Vein endothelial cell (primary cell): ENCODE measurements around the gene SVBP. TPM values are rescaled to one million over a fixed set of nuclear protein-coding genes. Genes with fewer than 3 reads are reported as not detected.

ENCODE experiments used
- total RNA-seq: library from RNA; depleted of rRNA; stranded (reverse); fragments of >200 nt; gene quantifications from 2 replicates; pipeline ENCODE4 v1.2.3, GENCODE V29; 2012

Gene SVBP
- 17.6 and 25.2 TPM in 2 replicates for total RNA-seq

GRCh38 chr1:42816585-42817439 lies at the start of gene SVBP, which contains the start of gene ERMAP:
TSS of gene SVBP (minus strand) at chr1:42817397. CDS start at chr1:42816544, 853 bp downstream.
TSS of gene ERMAP (plus strand) at chr1:42817122. CDS start at chr1:42830449, 13,327 bp downstream.

GRCh38 chr1:42846257-42847110 lies 29.3 kb upstream of the SVBP start, which contains the start of gene ZNF691:
TSS of gene ZNF691 (plus strand) at chr1:42846613. CDS start at chr1:42849659, 3,046 bp downstream.

GRCh38 chr1:42784946-42785693 lies 32.1 kb downstream of the SVBP start, which contains the start of gene TMEM269:
TSS of gene TMEM269 (plus strand) at chr1:42784991. CDS start at chr1:42789894, 4,903 bp downstream.

GRCh38 chr1:42766741-42767509 lies 50.3 kb downstream of the SVBP start, which contains the start of the genes C1orf50 and P3H1:
TSS of gene C1orf50 (plus strand) at chr1:42767249. CDS start at chr1:42767312, 63 bp downstream.
TSS of gene P3H1 (minus strand) at chr1:42767028. CDS start at chr1:42766971, 57 bp downstream.

Other genes starting within 250 kb of the SVBP start
- gene PPIH, start 159.0 kb downstream of the SVBP start, total RNA-seq = 28.4 and 40.8 TPM in 2 replicates
- gene YBX1, start 135.0 kb downstream of the SVBP start, total RNA-seq = 645 and 748 TPM in 2 replicates
- gene CLDN19, start 77.2 kb downstream of the SVBP start, total RNA-seq = not detected in 2 replicates
- gene P3H1, start 50.4 kb downstream of the SVBP start, total RNA-seq = 120 and 159 TPM in 2 replicates
- gene C1orf50, start 50.1 kb downstream of the SVBP start, total RNA-seq = 4.9 and 5.9 TPM in 2 replicates
- not detected in 2 replicates for gene TMEM269, start 32.4 kb downstream of the SVBP start, total RNA-seq
- gene ERMAP, start 275 bp downstream of the SVBP start, total RNA-seq = 7.8 and 10.5 TPM in 2 replicates
- gene ZNF691, start 29.2 kb upstream of the SVBP start, total RNA-seq = 5.9 and 6.2 TPM in 2 replicates
- 60.3 and 86.9 TPM in 2 replicates for gene SLC2A1, start 141.5 kb upstream of the SVBP start, total RNA-seq